ENCODE measurements around the gene CYTH3. TPM values are rescaled to one million over a fixed set of nuclear protein-coding genes. Genes with fewer than 3 reads are reported as not detected.
"Not testable (repeated sequence)": the region's sequence is repeated elsewhere in the genome, so short reads cannot be mapped to it uniquely, and the experiment has no call there.

Gene CYTH3
- total RNA-seq, 3 donors from 2014 or later (not counting 1 experiment from before 2014, with no cell fraction given): 7.7 to 42.6 (median 13.6) TPM

GRCh38 chr7:6294839-6295238 lies 22.4 kb upstream of the CYTH3 start:
- H3K27me3 Mint-ChIP-seq (ENCODE audit: low read depth in 2 of 2): no peaks in the 10 kb centered on the region
- no peak for TF ChIP-seq CTCF (IDR thresholded peaks at IDR 0.05)
- Histone ChIP-seq H3K4me1 (ENCODE audit: control insufficient read depth, insufficient read depth, low read length) (no peaks in the 10 kb centered on the region), H3K27ac (ENCODE audit: low read length) (no peak overlapping the region), H3K9me3 (ENCODE audit: control insufficient read depth, insufficient read depth, low read length) (no peaks in the 10 kb centered on the region), H3K36me3 (ENCODE audit: control insufficient read depth, insufficient read depth, low read length) (no peaks in the 10 kb centered on the region), H3K4me3 (ENCODE audit: low read length) (no peak overlapping the region), H3K27me3 (ENCODE audit: control insufficient read depth, insufficient read depth, low read length) (no peaks in the 10 kb centered on the region)
- H3K4me1 Mint-ChIP-seq: no peaks in the 10 kb centered on the region
- 67% methylated on average over 6 of the region's 6 CpGs for WGBS (ENCODE audit: insufficient coverage)
- no peak for ATAC-seq
- no peaks in the 10 kb centered on the region for H3K9me3 Mint-ChIP-seq
- H3K36me3 Mint-ChIP-seq: no peaks in the 10 kb centered on the region
- DNase-seq: no peak
- intact Hi-C loops (cut with micrococcal nuclease): no loop called here
- no peak overlapping the region for H3K4me3 Mint-ChIP-seq
- H3K27ac Mint-ChIP-seq: no peak overlapping the region

GRCh38 chr7:6293202-6293601 lies 20.8 kb upstream of the CYTH3 start:
- TF ChIP-seq CTCF (IDR thresholded peaks at IDR 0.05): no peak
- DNase-seq: no peak
- intact Hi-C loops (cut with micrococcal nuclease): no loop called here
- H3K4me3 ChIP-seq (ENCODE audit: low read length): no peak overlapping the region
- no peaks in the 10 kb centered on the region for H3K9me3 Mint-ChIP-seq
- no peak overlapping the region for H3K27ac ChIP-seq (ENCODE audit: low read length)
- no peaks in the 10 kb centered on the region for H3K36me3 Mint-ChIP-seq
- 46% methylated on average over 3 of the region's 3 CpGs for WGBS (ENCODE audit: insufficient coverage)
- no peak overlapping the region for H3K4me3 Mint-ChIP-seq
- H3K27me3 Mint-ChIP-seq (ENCODE audit: low read depth in 2 of 2): no peaks in the 10 kb centered on the region
- no peaks in the 10 kb centered on the region for H3K9me3 ChIP-seq (ENCODE audit: control insufficient read depth, insufficient read depth, low read length)
- ATAC-seq: no peak
- H3K36me3 ChIP-seq (ENCODE audit: control insufficient read depth, insufficient read depth, low read length): no peaks in the 10 kb centered on the region
- no peak overlapping the region for H3K27ac Mint-ChIP-seq
- no peaks in the 10 kb centered on the region for H3K4me1 Mint-ChIP-seq
- H3K27me3 ChIP-seq (ENCODE audit: control insufficient read depth, insufficient read depth, low read length): no peaks in the 10 kb centered on the region
- H3K4me1 ChIP-seq (ENCODE audit: control insufficient read depth, insufficient read depth, low read length): no peaks in the 10 kb centered on the region

GRCh38 chr7:6291941-6292340 lies 19.5 kb upstream of the CYTH3 start:
- H3K27me3 Mint-ChIP-seq (ENCODE audit: low read depth in 2 of 2); intact Hi-C loops (cut with micrococcal nuclease); ATAC-seq: not testable (repeated sequence)

GRCh38 chr7:6291531-6291930 lies 19.1 kb upstream of the CYTH3 start:
- H3K27ac Mint-ChIP-seq: no peak overlapping the region
- no peak overlapping the region for H3K4me3 Mint-ChIP-seq
- Histone ChIP-seq H3K9me3 (ENCODE audit: control insufficient read depth, insufficient read depth, low read length) (no peaks in the 10 kb centered on the region), H3K36me3 (ENCODE audit: control insufficient read depth, insufficient read depth, low read length) (no peaks in the 10 kb centered on the region), H3K4me1 (ENCODE audit: control insufficient read depth, insufficient read depth, low read length) (no peaks in the 10 kb centered on the region), H3K27me3 (ENCODE audit: control insufficient read depth, insufficient read depth, low read length) (no peaks in the 10 kb centered on the region), H3K4me3 (ENCODE audit: low read length) (no peak overlapping the region), H3K27ac (ENCODE audit: low read length) (no peak overlapping the region)
- intact Hi-C loops (cut with micrococcal nuclease): no loop called here
- H3K4me1 Mint-ChIP-seq: no peaks in the 10 kb centered on the region
- no peak for ATAC-seq
- no peaks in the 10 kb centered on the region for H3K27me3 Mint-ChIP-seq (ENCODE audit: low read depth in 2 of 2)
- 96% methylated on average over 5 of the region's 5 CpGs for WGBS (ENCODE audit: insufficient coverage)
- H3K36me3 Mint-ChIP-seq: no peaks in the 10 kb centered on the region
- no peaks in the 10 kb centered on the region for H3K9me3 Mint-ChIP-seq
- no peak for DNase-seq
- no peak for TF ChIP-seq CTCF (IDR thresholded peaks at IDR 0.05)

More at GRCh38 chr7:6291941-6292340, 19.5 kb upstream of the CYTH3 start:
- 94% methylated on average over 12 of the region's 12 CpGs for WGBS (ENCODE audit: insufficient coverage)
- H3K4me1 ChIP-seq (ENCODE audit: control insufficient read depth, insufficient read depth, low read length); H3K4me3 Mint-ChIP-seq; H3K4me3 ChIP-seq (ENCODE audit: low read length); H3K27ac ChIP-seq (ENCODE audit: low read length); H3K4me1 Mint-ChIP-seq; H3K9me3 ChIP-seq (ENCODE audit: control insufficient read depth, insufficient read depth, low read length); H3K36me3 ChIP-seq (ENCODE audit: control insufficient read depth, insufficient read depth, low read length); H3K36me3 Mint-ChIP-seq; H3K9me3 Mint-ChIP-seq; H3K27me3 ChIP-seq (ENCODE audit: control insufficient read depth, insufficient read depth, low read length); DNase-seq; H3K27ac Mint-ChIP-seq: not testable (repeated sequence)
